Uterus (tissue), 2 donors: ENCODE data around the gene MROH2A.

ENCODE experiments used
- CTCF ChIP-seq, 4 experiments: fragments of 200-600 bp in 2 of 4; fragments of 450-650 bp in 2 of 4; sonication (generic) in 2 of 4; IDR thresholded peaks; one replicate each; pipeline ENCODE4 v1.5.1; 2016 to 2019; ENCODE audit warnings: antibody characterized with exemption in 4 of 4, mild to moderate bottlenecking in 2 of 4, moderate library complexity in 1 of 4
- POLR2A ChIP-seq, 2 donors: fragments of 450-650 bp; IDR thresholded peaks; one replicate each; pipeline ENCODE4 v1.6.1; 2016; ENCODE audit warnings: antibody characterized with exemption in 2 of 2, mild to moderate bottlenecking in 1 of 2, moderate library complexity in 1 of 2

- no peak for TF ChIP-seq CTCF (IDR thresholded peaks at IDR 0.05)
- no peak for TF ChIP-seq POLR2A (IDR thresholded peaks at IDR 0.05)
These were observed 54.3 kb downstream of the MROH2A start for GRCh38 chr2:233832414-233832813.
